ENCODE data around the gene CALML5.

DNA sequence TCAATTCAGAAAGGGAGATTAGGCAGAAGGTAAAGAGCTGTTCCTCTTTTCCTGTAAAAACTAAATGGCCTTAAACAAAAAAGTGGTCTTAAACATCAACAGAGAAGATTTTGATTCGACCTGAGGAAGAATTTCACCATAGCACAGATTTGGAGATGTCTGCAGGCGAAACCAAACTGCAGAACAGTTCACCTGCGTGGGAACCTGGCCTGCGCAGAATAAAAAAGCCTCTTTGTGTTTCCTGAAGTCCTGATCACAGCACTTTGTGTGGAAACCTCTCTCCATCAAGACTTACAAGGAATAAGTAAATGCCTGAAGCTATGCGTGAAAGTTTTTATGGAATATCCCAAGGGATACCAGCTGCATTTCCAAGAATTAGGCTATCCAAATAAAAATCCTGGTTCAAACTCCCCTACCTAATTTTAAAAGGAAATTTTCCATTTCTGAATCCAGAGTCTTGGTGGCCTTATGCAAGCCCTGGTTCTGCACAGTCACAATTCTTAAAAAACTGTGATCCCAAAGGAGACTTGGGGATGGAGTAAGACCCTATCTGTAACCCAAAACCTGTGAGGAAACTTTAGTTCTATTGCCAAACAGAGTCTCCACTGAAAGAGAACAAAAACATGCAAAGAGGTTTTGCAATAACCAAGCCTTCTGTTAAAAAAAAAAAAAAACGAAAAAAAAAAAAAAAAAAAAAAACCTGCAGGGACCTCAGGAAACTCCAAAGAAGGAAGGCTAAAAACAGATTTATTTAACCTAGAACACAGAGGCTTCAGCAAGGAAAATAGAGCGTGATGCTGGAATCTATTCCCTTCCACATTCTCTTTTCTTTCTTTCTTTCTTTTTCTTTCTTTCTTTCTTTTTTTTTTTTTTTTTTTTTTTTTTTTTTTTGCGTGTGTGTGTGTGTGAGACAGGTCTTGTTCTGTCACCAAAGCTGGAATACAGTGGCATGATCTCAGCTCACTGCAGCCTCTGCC, 35.8 kb upstream of the CALML5 start:
- TF ChIP-seq, protein P1, sequence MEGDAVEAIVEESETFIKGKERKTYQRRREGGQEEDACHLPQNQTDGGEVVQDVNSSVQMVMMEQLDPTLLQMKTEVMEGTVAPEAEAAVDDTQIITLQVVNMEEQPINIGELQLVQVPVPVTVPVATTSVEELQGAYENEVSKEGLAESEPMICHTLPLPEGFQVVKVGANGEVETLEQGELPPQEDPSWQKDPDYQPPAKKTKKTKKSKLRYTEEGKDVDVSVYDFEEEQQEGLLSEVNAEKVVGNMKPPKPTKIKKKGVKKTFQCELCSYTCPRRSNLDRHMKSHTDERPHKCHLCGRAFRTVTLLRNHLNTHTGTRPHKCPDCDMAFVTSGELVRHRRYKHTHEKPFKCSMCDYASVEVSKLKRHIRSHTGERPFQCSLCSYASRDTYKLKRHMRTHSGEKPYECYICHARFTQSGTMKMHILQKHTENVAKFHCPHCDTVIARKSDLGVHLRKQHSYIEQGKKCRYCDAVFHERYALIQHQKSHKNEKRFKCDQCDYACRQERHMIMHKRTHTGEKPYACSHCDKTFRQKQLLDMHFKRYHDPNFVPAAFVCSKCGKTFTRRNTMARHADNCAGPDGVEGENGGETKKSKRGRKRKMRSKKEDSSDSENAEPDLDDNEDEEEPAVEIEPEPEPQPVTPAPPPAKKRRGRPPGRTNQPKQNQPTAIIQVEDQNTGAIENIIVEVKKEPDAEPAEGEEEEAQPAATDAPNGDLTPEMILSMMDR (conservative IDR thresholded peaks at IDR 0.05 in 1 of 2, IDR thresholded peaks at IDR 0.05 in 1 of 2; ENCODE audit: low read depth in 1 of 2, low read length in 2 of 2), result no peak
- TF ChIP-seq EZH2 (IDR thresholded peaks at IDR 0.05; ENCODE audit: low read length, missing control alignments), result no peak
